Sigmoid colon (tissue), 3 donors: ENCODE results near the gene FHOD3.

Source experiments
- POLR2A ChIP-seq, 2 donors: fragments of 450-650 bp; IDR thresholded peaks; one replicate each; pipeline ENCODE4 v1.6.1; 2016; ENCODE audit warnings: antibody characterized with exemption in 2 of 2, mild to moderate bottlenecking in 2 of 2, moderate library complexity in 2 of 2
- TF ChIP-seq, protein P1 (sequence below), 4 experiments: fragments of 450-650 bp in 3 of 4; fragments of 200-600 bp in 1 of 4; IDR thresholded peaks; one replicate each; pipeline ENCODE4 v1.5.1; 2016 to 2019; ENCODE audit warnings: antibody characterized with exemption in 4 of 4, mild to moderate bottlenecking in 3 of 4, moderate library complexity in 2 of 4

- TF ChIP-seq POLR2A (IDR thresholded peaks at IDR 0.05) = no peak
- TF ChIP-seq, protein P1, sequence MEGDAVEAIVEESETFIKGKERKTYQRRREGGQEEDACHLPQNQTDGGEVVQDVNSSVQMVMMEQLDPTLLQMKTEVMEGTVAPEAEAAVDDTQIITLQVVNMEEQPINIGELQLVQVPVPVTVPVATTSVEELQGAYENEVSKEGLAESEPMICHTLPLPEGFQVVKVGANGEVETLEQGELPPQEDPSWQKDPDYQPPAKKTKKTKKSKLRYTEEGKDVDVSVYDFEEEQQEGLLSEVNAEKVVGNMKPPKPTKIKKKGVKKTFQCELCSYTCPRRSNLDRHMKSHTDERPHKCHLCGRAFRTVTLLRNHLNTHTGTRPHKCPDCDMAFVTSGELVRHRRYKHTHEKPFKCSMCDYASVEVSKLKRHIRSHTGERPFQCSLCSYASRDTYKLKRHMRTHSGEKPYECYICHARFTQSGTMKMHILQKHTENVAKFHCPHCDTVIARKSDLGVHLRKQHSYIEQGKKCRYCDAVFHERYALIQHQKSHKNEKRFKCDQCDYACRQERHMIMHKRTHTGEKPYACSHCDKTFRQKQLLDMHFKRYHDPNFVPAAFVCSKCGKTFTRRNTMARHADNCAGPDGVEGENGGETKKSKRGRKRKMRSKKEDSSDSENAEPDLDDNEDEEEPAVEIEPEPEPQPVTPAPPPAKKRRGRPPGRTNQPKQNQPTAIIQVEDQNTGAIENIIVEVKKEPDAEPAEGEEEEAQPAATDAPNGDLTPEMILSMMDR (IDR thresholded peaks at IDR 0.05) = no peak
Measured at GRCh38 chr18:36365836-36366775, 68.6 kb downstream of the FHOD3 start.
